GM21360 (cell line): Measurements from ENCODE around the gene DAB1.

Source experiments
- ATAC-seq: cut with Tn5 transposase; IDR thresholded peaks from one replicate; pipeline ENCODE4 v1.9.1; 2021; ENCODE audit warnings: mild to moderate bottlenecking, moderate library complexity; ENCODE audit not compliant: unreplicated experiment

The DAB1 gene

GRCh38 chr1:57418971-57419370, 4.9 kb downstream of the DAB1 start:
- no peak for ATAC-seq

- no peak for ATAC-seq
Measured at GRCh38 chr1:57411262-57411661, 12.6 kb downstream of the DAB1 start.

GRCh38 chr1:57410508-57410907, 13.4 kb downstream of the DAB1 start:
- no peak for ATAC-seq

- no peak for ATAC-seq
Measured at GRCh38 chr1:57407928-57408327, 15.9 kb downstream of the DAB1 start.

- ATAC-seq, result no peak
Measured at GRCh38 chr1:57406428-57406970, 17.4 kb downstream of the DAB1 start.

- no peak for ATAC-seq
Measured at GRCh38 chr1:57404884-57405283, 19.0 kb downstream of the DAB1 start.

GRCh38 chr1:57403201-57403600, 20.7 kb downstream of the DAB1 start:
- no peak for ATAC-seq

GRCh38 chr1:57401671-57402070, 22.2 kb downstream of the DAB1 start:
- no peak for ATAC-seq

- ATAC-seq, result no peak
Measured at GRCh38 chr1:57400048-57400447, 23.8 kb downstream of the DAB1 start.

GRCh38 chr1:57393058-57393584, 30.7 kb downstream of the DAB1 start:
- ATAC-seq, result no peak

- no peak for ATAC-seq
Measured at GRCh38 chr1:57385336-57385735, 38.5 kb downstream of the DAB1 start.

- no peak for ATAC-seq
Measured at GRCh38 chr1:57384901-57385300, 39.0 kb downstream of the DAB1 start.

- no peak for ATAC-seq
Measured at GRCh38 chr1:57384284-57384683, 39.6 kb downstream of the DAB1 start.

GRCh38 chr1:57381871-57382270, 42.0 kb downstream of the DAB1 start:
- ATAC-seq, result no peak

GRCh38 chr1:57381426-57381825, 42.4 kb downstream of the DAB1 start:
- no peak for ATAC-seq

GRCh38 chr1:57380923-57381322, 42.9 kb downstream of the DAB1 start:
- no peak for ATAC-seq

GRCh38 chr1:57378534-57378933, 45.3 kb downstream of the DAB1 start:
- ATAC-seq, result no peak

- no peak for ATAC-seq
Measured at GRCh38 chr1:57377339-57378139, 46.3 kb downstream of the DAB1 start.

GRCh38 chr1:57376041-57376440, 47.8 kb downstream of the DAB1 start:
- ATAC-seq, result no peak

GRCh38 chr1:57369889-57370288, 54.0 kb downstream of the DAB1 start:
- no peak for ATAC-seq

- ATAC-seq, result no peak
Measured at GRCh38 chr1:57367945-57368344, 55.9 kb downstream of the DAB1 start.

- ATAC-seq, result no peak
Measured at GRCh38 chr1:57363643-57364042, 60.2 kb downstream of the DAB1 start.
